Fibroblast of gingiva (primary cell): ENCODE data around the gene FAHD2B.
"Not testable (repeated sequence)": the region's sequence is repeated elsewhere in the genome, so short reads cannot be mapped to it uniquely, and the experiment has no call there.

Source experiments
- DNase-seq: peaks from one replicate; pipeline ENCODE4 v3.0.0-alpha.2; 2011; ENCODE audit warnings: low read depth

Gene FAHD2B

GRCh38 chr2:97094772-97095611, at the start of gene FAHD2B:
TSS of gene FAHD2B (minus strand) at chr2:97094882. CDS start at chr2:97091706, 3,176 bp downstream.
- peak; percentile 60 for DNase-seq

GRCh38 chr2:97144016-97144415, 49.3 kb upstream of the FAHD2B start:
- not testable (repeated sequence) for DNase-seq

GRCh38 chr2:97129090-97129489, 34.4 kb upstream of the FAHD2B start:
- not testable (repeated sequence) for DNase-seq

- DNase-seq = not testable (repeated sequence)
Measured at GRCh38 chr2:97113882-97114255, 19.2 kb upstream of the FAHD2B start.

- peak; percentile 83 for DNase-seq
Measured at GRCh38 chr2:97113050-97113881, 18.6 kb upstream of the FAHD2B start, which contains the start of gene ANKRD36. TSS of gene ANKRD36 (plus strand) at chr2:97113153. CDS start at chr2:97113740, 587 bp downstream.

- DNase-seq = peak; percentile 31
Measured at GRCh38 chr2:97112320-97113049, 17.8 kb upstream of the FAHD2B start.

- DNase-seq = not testable (repeated sequence)
Measured at GRCh38 chr2:97111246-97111645, 16.6 kb upstream of the FAHD2B start.

- DNase-seq = not testable (repeated sequence)
Measured at GRCh38 chr2:97106878-97107277, 12.2 kb upstream of the FAHD2B start.

- not testable (repeated sequence) for DNase-seq
Measured at GRCh38 chr2:97098786-97099372, 4.2 kb upstream of the FAHD2B start.

GRCh38 chr2:97095661-97096060, 979 bp upstream of the FAHD2B start:
- no peak for DNase-seq

- DNase-seq = not testable (repeated sequence)
Measured at GRCh38 chr2:97093983-97094771, 505 bp downstream of the FAHD2B start.

GRCh38 chr2:97092946-97093345, 1.7 kb downstream of the FAHD2B start:
- DNase-seq = not testable (repeated sequence)

- DNase-seq = not testable (repeated sequence)
Measured at GRCh38 chr2:97088706-97089105, 6.0 kb downstream of the FAHD2B start.

- DNase-seq = not testable (repeated sequence)
Measured at GRCh38 chr2:97085093-97085492, 9.6 kb downstream of the FAHD2B start.

GRCh38 chr2:97083516-97083915, 11.2 kb downstream of the FAHD2B start:
- DNase-seq = not testable (repeated sequence)

GRCh38 chr2:97082206-97082605, 12.5 kb downstream of the FAHD2B start:
- peak; percentile 18 for DNase-seq

GRCh38 chr2:97080855-97081254, 13.8 kb downstream of the FAHD2B start:
- not testable (repeated sequence) for DNase-seq

- DNase-seq = not testable (repeated sequence)
Measured at GRCh38 chr2:97077213-97077612, 17.5 kb downstream of the FAHD2B start.

GRCh38 chr2:97070915-97071314, 23.8 kb downstream of the FAHD2B start:
- DNase-seq = not testable (repeated sequence)

- DNase-seq = not testable (repeated sequence)
Measured at GRCh38 chr2:97068722-97069121, 26.0 kb downstream of the FAHD2B start.

- DNase-seq = no peak
Measured at GRCh38 chr2:97068074-97068473, 26.6 kb downstream of the FAHD2B start.
